B cell (primary cell): ENCODE measurements around the gene EEA1.

Experiments
- EZH2 ChIP-seq: IDR thresholded peaks from 2 replicates; pipeline ENCODE4 v1.6.1; 2012; ENCODE audit warnings: borderline replicate concordance, low read depth, mild to moderate bottlenecking, moderate library complexity, low read length; ENCODE audit not compliant: insufficient read depth, poor library complexity, severe bottlenecking
- TF ChIP-seq, protein P1 (sequence below): fragments of 200-600 bp; IDR thresholded peaks from one replicate; pipeline ENCODE4 v1.8.0; 2022; ENCODE audit warnings: antibody characterized with exemption, mild to moderate bottlenecking

DNA sequence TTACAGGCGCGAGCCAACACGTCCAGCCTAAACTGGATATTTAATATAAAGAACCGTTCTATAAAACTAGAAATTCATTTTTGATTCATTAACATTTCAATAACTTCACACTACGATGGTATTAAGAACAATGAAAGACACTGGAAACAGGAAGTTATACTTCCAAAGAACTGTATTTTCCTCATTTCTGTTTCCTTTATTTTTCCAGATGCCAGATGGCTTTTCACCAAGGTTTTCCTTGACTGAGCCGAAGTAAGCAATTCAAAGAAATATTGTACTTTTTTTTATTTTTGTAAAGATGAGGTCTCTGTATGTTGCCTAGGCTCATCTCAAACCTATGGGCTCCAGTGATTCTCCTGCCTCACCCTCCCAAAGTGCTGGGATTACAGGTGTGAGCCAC lies 28.2 kb downstream of the EEA1 start:
- TF ChIP-seq, protein P1, sequence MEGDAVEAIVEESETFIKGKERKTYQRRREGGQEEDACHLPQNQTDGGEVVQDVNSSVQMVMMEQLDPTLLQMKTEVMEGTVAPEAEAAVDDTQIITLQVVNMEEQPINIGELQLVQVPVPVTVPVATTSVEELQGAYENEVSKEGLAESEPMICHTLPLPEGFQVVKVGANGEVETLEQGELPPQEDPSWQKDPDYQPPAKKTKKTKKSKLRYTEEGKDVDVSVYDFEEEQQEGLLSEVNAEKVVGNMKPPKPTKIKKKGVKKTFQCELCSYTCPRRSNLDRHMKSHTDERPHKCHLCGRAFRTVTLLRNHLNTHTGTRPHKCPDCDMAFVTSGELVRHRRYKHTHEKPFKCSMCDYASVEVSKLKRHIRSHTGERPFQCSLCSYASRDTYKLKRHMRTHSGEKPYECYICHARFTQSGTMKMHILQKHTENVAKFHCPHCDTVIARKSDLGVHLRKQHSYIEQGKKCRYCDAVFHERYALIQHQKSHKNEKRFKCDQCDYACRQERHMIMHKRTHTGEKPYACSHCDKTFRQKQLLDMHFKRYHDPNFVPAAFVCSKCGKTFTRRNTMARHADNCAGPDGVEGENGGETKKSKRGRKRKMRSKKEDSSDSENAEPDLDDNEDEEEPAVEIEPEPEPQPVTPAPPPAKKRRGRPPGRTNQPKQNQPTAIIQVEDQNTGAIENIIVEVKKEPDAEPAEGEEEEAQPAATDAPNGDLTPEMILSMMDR: no peak
- no peak for TF ChIP-seq EZH2
